Skeletal muscle cell (primary cell): ENCODE measurements around the gene GAB1.

Source experiments
- DNase-seq: peaks from one replicate; pipeline ENCODE4 v3.0.0-alpha.2; 2010; ENCODE audit warnings: low read depth
- H3K4me3 ChIP-seq: 2 replicates; pipeline ENCODE4 v1.5.1; 2011; ENCODE audit warnings: low read depth, mild to moderate bottlenecking, control low read depth, low read length, moderate library complexity

The GAB1 gene

GRCh38 chr4:143355540-143356217 is 19.0 kb downstream of the GAB1 start:
- no peak overlapping the region for H3K4me3 ChIP-seq
- no peak for DNase-seq

GRCh38 chr4:143356493-143356892 is 19.8 kb downstream of the GAB1 start:
- DNase-seq, result no peak
- no peak overlapping the region for H3K4me3 ChIP-seq

- no peak overlapping the region for H3K4me3 ChIP-seq
Observed at GRCh38 chr4:143357161-143357845, 20.6 kb downstream of the GAB1 start.

GRCh38 chr4:143358419-143358818 is 21.7 kb downstream of the GAB1 start:
- no peak overlapping the region for H3K4me3 ChIP-seq
- DNase-seq, result no peak

More at GRCh38 chr4:143357161-143357845, 20.6 kb downstream of the GAB1 start:
- no peak for DNase-seq

- no peak for DNase-seq
- H3K4me3 ChIP-seq, result no peak overlapping the region
Observed at GRCh38 chr4:143358923-143359643, 22.4 kb downstream of the GAB1 start.

GRCh38 chr4:143359644-143360193 is 23.0 kb downstream of the GAB1 start:
- DNase-seq, result no peak
- no peak overlapping the region for H3K4me3 ChIP-seq

GRCh38 chr4:143360838-143361625 is 24.4 kb downstream of the GAB1 start:
- DNase-seq, result no peak

GRCh38 chr4:143362349-143363046 is 25.8 kb downstream of the GAB1 start:
- no peak for DNase-seq

More at GRCh38 chr4:143360838-143361625, 24.4 kb downstream of the GAB1 start:
- no peak overlapping the region for H3K4me3 ChIP-seq

GRCh38 chr4:143363332-143363731 is 26.7 kb downstream of the GAB1 start:
- DNase-seq, result no peak
- H3K4me3 ChIP-seq, result no peak overlapping the region

More at GRCh38 chr4:143362349-143363046, 25.8 kb downstream of the GAB1 start:
- no peak overlapping the region for H3K4me3 ChIP-seq

- no peak for DNase-seq
- no peak overlapping the region for H3K4me3 ChIP-seq
Observed at GRCh38 chr4:143364063-143364462, 27.4 kb downstream of the GAB1 start.

GRCh38 chr4:143367863-143368262 is 31.2 kb downstream of the GAB1 start:
- no peak for DNase-seq
- H3K4me3 ChIP-seq, result no peak overlapping the region

- DNase-seq, result no peak
- H3K4me3 ChIP-seq, result no peak overlapping the region
Observed at GRCh38 chr4:143369552-143369951, 32.9 kb downstream of the GAB1 start.

GRCh38 chr4:143372093-143372915 is 35.6 kb downstream of the GAB1 start:
- no peak for DNase-seq
- no peak overlapping the region for H3K4me3 ChIP-seq

- no peak overlapping the region for H3K4me3 ChIP-seq
- no peak for DNase-seq
Observed at GRCh38 chr4:143374255-143374654, 37.6 kb downstream of the GAB1 start.

- DNase-seq, result no peak
- no peak overlapping the region for H3K4me3 ChIP-seq
Observed at GRCh38 chr4:143374771-143375170, 38.1 kb downstream of the GAB1 start.

GRCh38 chr4:143375326-143376073 is 38.8 kb downstream of the GAB1 start:
- no peak for DNase-seq
- H3K4me3 ChIP-seq, result no peak overlapping the region

- H3K4me3 ChIP-seq, result no peak overlapping the region
- DNase-seq, result no peak
Observed at GRCh38 chr4:143377611-143378099, 41.0 kb downstream of the GAB1 start.
